GM21360 (cell line): Measurements from ENCODE around the gene RPL5.

Experiments used
- ATAC-seq: cut with Tn5 transposase; IDR thresholded peaks from one replicate; pipeline ENCODE4 v1.9.1; 2021; ENCODE audit warnings: mild to moderate bottlenecking, moderate library complexity; ENCODE audit not compliant: unreplicated experiment

RPL5 gene

DNA sequence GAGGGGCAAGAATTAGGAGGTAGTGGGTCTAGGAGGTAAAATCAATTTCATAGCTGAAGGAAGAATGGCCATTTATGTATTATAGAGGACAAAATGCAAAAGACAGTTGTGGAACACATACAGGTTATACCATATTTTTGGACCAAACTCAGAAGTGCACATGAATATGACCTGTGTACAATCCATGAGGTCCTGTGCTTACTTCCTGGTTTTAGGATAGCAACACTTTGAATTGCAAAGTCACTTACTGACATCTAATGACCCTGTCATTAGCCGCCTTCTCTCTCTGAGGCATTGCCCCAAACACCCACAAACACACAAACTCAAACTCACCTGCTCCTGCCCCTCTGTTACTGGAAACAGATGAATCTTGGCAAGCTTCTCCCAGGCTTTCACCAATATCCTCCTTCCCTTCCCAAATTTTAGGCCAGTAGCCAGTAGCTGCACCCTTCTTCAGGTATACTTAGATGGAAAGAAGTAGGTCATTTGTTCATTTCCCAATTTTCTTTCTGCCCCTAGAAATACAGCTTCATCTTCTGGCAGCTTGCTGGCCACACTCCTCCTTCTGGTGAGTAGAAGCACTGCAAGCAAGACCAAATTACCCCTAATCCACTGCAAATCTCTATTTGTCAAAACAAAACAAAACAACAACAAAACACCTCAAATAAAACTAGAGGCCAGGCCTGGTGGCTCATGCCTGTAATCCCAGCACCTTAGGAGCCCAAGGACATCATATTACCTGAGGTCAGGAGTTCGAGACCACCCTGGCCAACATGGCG, 13.7 kb upstream of the RPL5 start:
- ATAC-seq, result no peak

DNA sequence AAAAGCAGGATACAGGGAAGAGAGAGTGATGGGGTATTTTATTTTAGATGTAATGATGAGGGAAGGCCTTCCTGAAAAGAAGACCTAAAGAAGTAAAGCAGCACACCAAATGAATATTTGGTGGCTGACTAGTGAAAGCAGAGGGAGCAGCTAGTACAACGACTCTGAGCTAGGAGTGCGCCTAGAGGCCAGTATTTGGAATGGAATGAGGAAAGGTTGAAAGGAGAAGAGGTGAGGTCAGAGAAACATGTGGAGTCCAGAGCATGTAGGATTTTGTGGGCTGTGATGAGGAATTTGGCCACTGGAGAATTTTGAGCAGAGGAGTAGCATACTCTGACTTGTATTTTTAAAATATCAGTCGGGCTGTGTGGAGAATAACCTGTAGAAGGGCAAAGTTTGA, 11.8 kb upstream of the RPL5 start:
- no peak for ATAC-seq

DNA sequence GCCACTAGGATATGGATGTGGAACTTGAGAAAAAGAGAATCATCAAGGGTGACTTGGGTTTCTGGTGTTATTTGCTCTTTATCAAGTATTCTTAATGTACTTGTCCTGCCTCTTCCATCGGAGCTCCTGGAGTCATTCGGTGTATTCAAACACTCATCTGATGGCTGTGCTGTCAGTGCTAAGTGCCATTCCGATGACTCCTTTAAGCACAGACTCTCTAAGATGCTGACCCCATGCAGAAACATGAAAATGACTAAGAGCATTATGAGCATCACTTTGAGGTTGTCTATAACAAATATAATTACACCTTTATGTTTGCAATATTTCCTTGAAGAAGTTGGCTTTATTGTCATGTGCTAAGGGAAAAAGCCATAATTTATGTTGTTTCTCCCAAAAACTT, 11.3 kb upstream of the RPL5 start:
- no peak for ATAC-seq

DNA sequence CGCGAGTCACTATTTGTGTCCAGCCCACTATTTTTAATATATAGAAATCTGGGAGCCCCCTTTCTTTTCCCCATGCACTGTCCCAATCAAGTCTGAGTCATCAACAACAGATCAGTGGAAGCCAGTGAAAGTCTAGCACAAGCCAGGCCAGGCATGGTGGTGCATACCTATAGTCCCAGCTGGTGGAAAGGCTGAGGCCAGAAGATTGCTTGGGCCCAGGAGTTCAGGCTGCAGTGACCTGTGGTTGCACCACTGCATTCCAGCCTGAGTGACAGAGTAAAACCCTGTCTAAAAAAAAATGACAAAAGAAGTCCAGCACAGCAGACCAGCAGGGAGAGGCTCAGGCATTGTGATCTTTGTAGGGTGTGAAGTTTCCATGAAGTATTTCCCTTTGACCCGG, 9.0 kb upstream of the RPL5 start:
- no peak for ATAC-seq

DNA sequence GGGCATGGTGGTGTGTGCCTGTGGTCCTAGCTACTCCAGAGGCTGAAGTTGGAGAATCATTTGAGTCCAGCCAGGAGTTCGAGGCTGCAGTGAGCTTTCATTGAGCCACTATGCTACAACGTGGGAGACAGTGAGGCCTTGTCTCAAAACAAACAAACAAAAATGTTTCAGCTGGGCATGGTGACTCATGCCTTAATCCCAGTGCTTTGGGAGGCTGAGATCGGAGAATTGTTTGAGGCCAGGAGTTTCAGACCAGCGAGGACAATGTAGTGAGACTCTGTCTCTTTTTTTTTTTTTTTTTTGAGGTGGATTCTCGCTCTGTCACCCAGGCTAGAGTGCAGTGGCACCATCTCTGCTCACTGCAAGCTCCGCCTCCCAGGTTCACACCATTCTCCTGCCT, 5.0 kb upstream of the RPL5 start:
- ATAC-seq, result no peak

DNA sequence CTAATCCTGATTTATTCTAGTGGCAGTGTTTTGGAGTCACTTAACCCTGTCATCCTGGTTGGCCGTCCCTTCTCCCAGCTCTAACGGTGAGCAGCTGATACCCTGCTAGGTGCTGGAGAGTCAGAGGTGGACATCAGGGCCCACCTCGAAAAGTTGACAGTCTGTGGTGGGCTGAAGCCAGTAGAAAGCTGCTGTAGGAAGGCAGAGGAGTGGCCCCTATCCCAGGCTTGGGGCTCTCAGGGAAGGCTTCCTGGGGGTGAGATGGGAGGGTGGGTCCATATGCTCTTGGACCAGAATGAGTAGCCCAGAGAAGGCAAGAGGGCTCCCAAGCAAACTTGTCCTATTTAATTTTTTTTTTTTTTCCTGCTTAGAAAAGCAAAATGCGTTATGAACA, 475 bp upstream of the RPL5 start:
- ATAC-seq, result no peak

DNA sequence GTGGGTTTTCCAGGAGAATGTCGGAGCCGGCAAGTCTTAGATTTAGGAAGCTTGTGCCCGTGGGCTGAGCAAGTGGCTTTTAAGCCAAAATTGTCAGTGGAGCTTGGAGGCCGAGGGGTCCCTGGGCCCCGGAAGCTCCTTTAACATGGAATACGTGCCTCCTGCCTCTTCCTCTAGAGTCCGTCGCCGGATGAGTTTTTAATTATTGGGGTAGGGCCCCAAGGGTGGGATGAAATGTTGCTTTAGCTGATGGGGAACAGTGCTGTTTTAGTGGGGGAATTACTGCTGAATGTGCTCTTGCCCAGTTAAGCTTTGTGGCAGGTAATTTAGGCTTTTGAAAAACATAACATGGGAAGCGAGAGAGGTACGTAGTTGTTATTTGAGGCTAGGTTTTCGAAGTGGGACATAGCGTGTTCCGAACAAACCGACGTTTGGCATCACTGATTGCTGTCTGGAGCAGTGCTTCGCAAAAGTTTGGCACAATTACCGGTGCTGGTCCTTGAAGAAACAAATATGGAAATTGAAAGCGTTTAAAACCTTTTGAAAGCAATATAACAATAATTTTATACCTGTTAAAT, 786 bp downstream of the RPL5 start:
- ATAC-seq, result no peak

DNA sequence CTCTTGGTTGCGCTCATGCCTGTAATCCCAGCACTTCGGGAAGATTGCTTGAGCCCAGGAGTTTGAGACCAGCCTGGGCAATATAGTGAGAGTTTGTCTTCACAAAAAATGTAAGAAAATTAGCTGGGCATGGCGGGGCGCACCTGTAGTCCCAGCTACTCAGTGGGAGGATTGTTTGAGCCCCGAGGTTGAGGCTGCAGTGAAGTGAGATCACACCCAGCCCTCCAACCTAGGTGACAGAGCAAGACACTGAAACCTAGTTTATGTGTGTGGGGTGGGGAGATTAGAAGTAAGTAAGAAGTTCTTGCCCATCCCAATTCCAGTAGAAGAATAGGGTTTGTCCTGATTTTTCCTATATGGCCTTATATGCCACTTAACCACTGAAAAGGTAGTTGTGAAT, 2.0 kb downstream of the RPL5 start:
- no peak for ATAC-seq

DNA sequence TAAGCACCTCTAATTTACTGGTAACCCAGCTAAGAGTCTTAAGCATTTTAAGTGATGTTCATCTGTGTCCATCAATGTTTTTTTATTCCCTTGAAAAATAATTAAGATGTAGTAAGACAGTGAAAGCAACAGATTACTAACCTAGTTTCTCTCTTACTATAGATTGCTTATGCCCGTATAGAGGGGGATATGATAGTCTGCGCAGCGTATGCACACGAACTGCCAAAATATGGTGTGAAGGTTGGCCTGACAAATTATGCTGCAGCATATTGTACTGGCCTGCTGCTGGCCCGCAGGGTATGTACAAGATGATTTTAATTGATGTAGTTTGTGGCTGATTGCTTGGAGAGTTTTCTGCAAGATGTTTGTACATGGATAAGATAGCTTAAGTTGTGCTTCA, 2.8 kb downstream of the RPL5 start:
- ATAC-seq, result no peak

DNA sequence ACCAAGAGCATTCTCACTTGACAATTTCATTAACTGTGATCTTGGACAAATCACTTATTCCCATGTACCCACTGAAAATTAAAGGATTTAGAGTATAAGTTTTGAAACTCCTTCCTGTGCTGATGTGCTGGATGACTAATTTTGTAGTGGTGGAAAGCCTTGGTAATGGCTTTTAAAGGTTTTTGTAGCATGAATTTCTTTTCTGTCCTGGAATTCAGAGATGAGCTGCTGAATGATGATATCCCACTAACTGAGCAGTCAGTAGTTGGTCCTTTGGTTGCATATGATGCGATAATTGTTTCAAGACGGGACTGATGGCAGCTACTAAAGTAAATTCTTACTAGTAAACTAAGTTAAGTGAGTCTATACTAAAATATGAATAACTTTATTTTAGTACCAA, 5.2 kb downstream of the RPL5 start:
- ATAC-seq, result no peak

DNA sequence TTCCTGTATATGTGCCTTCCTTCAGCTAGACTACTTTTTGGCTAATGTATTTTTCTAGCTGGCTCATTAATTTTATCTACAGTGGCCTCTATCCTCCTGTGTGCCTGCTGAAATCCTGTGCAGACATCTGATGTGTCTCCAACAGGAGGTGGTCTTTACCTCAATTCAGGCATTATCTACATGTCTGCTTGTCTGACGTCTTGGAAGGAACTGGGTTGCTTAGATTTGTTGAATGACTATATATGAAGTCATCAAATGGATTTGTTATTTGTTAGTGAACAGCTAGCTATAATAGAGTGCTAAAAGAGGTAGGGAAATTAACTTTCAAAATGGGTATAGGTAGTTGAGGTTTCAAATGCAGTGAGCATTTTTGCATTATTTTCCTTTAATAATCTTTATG, 6.7 kb downstream of the RPL5 start:
- no peak for ATAC-seq

DNA sequence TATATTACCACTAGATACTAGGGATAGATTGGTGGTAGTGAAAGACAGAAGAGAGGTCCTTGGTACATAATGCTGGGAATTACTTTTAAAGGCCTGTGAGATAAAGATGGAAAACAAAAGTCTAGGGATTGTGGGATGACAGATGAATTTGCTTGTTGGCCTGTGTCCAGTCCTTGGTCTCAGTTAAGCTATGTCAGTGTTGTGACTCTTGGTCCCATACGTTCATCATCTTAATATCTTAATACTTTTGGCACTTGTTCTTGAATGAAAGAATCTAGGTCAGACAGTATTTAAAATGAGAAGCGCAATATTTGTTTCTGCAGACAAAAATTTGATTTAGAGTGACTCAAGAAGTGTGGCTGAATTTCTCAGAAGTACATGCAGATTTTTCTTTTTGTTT, 7.6 kb downstream of the RPL5 start:
- no peak for ATAC-seq

DNA sequence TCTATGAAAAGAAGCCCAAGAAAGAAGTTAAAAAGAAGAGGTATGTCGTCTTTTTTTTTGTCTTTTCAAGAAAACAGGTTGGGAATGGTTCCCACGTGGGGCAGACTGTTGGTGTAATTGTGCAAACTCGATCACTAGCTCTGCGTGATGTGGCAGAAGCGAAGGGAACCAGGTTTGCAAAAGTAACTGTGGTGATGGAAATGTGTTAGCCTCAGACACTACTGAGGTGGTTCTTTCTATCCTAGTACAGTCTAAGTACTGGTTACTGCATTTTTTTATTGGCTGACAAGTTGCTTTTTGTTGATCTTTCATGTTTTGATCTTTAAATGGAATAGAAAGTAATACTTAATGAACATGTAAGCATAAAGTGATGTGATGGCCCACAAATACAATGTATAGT, 8.8 kb downstream of the RPL5 start:
- ATAC-seq, result no peak

DNA sequence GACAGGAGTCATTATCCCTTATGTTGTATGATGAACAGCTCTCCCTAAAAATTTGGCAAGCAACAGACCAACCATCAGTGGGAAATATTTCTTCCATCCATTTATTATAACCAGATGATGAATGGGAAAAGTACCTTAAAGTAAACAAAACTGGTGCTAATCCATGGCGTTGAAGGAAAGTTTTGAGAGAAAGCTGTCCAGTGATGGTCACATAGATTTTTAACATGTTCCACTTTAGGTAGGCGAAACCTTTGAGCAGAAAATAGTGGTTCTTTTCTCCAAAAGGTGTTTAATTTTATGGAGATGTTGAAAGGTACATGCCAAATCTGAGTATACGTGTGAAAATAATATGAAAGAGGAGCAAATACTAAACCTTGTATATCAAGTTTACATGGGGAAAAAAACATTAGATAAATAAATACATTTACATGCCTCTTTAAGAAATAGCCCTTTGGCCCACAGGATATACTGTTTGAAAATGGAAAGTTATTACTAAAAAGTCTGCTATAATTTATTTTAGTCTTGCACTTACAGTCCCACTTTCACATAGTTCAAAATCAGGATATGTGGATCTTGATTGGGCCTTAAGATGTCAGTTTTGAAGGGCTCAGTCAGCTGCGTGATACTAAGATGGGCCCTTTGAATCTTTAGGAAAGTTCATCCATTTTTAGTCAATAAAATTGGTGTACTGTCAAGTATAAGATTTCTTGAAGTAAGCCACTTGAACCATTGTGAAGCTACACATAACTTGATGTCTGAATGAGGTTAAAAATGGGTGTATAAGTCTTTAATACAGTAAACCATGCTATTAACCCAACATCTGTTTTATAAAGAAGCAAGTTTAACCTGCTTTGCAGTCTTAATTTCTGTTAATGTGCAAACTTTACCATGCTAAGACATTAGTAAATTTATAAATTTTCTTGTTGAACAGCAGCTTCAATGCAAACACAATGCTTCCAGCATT, 10.5 kb downstream of the RPL5 start:
- ATAC-seq, result no peak

DNA sequence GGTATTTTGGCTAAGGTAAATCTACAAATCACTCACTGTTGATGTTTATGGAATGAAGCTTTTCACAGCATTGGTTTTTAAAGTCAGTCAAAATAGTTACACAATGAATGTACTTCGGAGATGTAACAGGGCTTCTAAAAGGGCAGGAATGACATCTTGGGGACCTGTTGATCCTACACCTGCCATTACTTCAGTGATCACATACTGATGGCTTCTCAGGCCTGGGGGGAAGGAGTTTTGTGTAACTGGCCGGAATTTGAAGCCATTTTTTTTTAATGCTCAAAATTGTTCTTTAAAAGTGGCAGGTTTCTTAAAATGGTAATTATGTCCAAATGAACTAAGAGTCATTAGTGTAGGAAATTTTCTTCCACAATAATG, 11.2 kb downstream of the RPL5 start:
- ATAC-seq, result no peak

DNA sequence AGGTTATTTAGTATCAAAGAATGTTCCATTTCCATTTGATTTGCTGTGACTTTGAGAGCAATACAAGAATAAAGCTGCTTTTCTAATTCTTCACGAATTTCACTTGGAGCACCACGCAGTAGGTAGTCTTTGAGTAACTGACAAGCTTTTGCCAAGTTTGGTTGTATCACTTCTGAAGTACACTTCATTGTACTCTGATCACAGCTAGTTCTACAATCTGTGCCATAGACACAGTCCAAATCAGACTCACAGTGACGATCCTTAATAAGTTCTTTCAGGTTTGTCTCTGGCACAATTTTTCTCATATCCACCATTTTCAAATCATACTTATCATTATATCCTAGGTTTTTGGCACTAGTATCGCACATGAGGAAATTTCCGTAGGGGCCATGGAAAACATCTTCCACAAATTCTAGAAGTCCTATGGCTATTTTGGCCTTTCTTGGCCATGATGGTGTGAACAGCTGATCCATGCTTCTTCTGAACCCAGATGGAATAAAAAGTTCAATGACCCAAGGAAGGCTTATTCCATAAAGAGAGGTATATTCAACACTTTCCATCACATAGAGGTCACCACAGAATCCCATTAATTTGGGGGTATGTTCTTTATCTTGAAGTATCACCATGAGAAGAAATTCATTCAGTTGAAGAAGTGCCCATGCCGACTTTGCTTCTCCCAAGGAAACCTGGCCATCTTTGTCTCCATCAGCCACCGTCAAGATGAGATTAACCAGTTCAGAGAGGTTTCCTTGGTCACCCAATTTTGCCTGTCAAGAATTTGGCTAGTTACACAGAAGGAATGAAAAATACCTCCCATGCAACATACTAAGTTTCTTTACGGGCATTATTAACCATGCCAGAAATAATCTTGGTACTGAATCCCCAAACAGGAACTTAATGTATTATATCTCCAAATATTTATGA, 11.9 kb downstream of the RPL5 start:
- no peak for ATAC-seq

DNA sequence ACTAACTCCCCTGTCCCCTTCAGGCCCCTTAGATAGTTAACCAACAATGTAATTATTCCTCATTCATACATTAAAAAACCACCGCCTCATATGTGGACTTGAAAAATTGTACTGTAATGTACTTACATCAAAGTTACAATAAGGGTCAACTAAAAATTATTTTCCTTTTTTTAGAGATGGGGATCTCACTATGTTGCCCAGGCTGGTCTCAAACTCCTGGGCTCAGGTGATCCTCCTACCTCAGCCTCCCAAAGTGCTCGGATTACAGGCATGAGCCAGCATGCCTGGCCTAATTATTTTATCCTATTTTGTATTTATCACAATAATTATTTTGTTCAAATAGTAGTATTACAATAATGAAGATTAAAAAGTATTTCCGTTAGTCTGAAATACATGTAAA, 12.6 kb downstream of the RPL5 start:
- ATAC-seq, result no peak

DNA sequence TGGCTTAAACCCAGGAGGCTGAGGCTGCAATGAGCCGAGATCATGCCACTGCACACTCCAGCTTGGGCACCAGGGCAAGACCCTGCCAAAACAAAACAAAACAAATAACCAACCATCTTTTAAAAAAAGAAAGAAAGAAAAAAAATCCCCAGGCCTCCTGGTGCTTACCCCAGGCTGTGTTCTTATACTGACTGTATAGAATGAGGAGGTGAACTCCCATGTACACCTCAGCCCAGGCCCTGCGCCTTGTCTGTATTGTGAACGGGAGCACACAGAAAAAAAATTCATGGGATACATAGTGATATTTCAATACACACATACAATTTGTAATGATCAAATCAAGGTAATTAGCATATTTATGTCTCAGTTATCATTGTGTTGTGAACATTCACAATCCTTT, 14.1 kb downstream of the RPL5 start:
- ATAC-seq, result no peak

DNA sequence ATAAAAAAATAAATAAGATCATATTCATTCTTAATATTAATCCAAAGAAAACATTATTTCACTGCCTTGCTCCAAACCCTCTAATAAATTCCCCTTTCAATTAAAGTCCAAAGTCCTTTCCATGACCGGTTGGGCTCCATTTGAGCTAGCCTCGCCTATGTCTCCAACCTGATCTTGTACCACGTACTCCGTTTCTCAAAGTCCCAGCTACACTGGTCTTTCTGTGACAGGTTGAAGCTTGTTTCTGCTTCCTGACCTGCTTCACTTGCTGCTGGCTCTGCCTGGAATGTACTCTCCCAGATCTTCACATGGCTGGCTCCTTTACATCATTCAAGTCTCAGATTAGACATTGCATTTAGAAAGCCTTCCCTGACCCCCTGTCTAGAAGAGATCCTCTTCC, 16.4 kb downstream of the RPL5 start:
- no peak for ATAC-seq

DNA sequence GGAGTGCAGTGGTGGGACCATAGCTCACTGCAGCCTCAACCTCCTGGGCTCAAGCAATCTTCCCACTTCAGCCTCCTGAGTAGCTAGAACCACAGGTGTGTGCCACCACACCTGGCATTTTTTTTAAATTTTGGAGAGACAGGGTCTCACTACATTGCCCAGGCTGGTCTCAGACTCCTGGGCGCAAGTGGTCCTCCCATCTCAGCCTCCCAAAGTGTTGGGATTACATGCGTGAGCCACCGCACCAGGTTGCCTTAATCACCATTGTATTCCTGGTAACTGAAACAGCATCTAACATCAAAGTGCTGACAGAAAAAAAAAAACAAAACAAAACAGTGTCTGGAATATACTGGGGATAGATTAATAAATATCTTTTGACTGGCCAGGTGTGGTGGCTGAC, 18.2 kb downstream of the RPL5 start:
- no peak for ATAC-seq

DNA sequence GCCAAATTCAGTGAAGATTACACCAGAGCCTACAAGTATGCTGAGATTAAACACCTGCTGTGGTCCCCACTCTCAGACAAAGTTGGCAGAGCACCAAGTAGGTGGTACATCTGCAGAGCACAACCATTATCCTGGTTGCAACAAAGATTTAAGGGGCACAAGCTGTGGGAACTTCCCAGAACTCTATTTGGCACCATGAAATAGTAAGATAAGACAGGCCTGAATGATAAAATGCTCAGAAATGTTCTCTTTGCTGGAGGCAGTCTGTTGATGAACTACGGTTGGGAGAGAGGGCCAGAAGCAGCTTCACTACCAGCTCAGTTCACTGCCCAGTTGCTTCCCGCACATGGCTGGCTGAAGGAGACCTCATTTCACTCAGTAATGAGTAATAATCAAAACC, 19.9 kb downstream of the RPL5 start:
- ATAC-seq, result no peak
